Measurements from ENCODE around the gene LGR4. TPM values are rescaled to one million over a fixed set of nuclear protein-coding genes. Genes with fewer than 3 reads are reported as not detected.

Gene LGR4
- total and polyA plus RNA-seq, 7 donors: 11.3 to 44.3 (median 29.9) TPM

DNA sequence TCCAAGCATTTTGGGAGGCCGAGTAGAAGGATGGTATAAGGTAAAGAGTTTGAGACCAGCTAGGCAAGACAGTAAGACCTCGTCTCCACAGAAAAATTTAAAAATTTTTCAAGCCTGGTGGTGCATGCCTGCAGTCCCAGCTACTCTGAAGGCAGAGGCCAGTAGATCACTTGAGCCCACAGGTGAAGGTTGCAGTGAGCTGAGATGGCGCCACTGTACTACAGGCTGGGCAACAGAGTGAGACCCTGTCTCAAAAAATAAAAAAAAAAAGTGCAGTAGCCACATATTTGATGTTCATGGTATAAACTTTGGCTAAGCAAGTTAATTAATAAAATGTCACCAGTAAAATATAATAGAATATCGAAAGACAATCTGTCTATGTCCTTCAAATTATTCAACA is 27.0 kb downstream of the LGR4 start:
- no peak for DNase-seq
- Histone ChIP-seq H3K36me3 (no peaks in the 10 kb centered on the region), H3K27me3 (no peaks in the 10 kb centered on the region), H3K27ac (no peak overlapping the region), H3K4me1 (peaks cover 0 to 25% (median 16%) of the 10 kb centered on the region in 4 donors), H3K9me3 (no peaks in the 10 kb centered on the region), H3K4me3 (no peak overlapping the region)
- intact Hi-C loops (cut with DNase I): no loop called here
- TF ChIP-seq EP300 (IDR thresholded peaks at IDR 0.05) (no peak), POLR2AphosphoS5 (IDR thresholded peaks at IDR 0.05) (no peak)
- WGBS, 2 donors: 91 to 92% methylated on average over 4 of the region's 4 CpGs

DNA sequence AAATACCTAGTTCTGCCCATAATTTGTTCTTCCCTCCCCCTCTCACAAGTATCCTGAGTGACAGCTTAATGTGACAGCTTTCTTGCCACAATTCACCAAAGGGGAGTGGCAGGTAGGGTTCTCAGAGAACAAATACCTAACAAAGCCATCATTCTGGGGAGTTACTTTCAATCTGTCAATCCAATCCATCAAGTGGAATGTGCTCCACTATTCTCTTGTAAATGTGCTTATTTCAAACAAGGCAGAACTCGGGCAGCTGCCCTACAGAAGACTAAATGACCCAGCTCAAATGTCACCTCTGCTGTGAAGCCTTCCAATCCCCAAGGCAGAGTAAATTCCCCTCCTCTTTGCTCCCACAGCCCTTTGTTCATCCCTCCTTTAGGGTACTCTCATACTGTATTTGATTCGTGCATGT is 27.8 kb downstream of the LGR4 start:
- TF ChIP-seq POLR2A (IDR thresholded peaks at IDR 0.05) (no peak), POLR2AphosphoS5 (IDR thresholded peaks at IDR 0.05) (no peak), EP300 (IDR thresholded peaks at IDR 0.05) (no peak)
- TF ChIP-seq, protein P1, sequence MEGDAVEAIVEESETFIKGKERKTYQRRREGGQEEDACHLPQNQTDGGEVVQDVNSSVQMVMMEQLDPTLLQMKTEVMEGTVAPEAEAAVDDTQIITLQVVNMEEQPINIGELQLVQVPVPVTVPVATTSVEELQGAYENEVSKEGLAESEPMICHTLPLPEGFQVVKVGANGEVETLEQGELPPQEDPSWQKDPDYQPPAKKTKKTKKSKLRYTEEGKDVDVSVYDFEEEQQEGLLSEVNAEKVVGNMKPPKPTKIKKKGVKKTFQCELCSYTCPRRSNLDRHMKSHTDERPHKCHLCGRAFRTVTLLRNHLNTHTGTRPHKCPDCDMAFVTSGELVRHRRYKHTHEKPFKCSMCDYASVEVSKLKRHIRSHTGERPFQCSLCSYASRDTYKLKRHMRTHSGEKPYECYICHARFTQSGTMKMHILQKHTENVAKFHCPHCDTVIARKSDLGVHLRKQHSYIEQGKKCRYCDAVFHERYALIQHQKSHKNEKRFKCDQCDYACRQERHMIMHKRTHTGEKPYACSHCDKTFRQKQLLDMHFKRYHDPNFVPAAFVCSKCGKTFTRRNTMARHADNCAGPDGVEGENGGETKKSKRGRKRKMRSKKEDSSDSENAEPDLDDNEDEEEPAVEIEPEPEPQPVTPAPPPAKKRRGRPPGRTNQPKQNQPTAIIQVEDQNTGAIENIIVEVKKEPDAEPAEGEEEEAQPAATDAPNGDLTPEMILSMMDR (IDR thresholded peaks at IDR 0.05): no peak
- peaks cover 0 to 20% (median 13%) of the 10 kb centered on the region in 4 donors for H3K4me1 ChIP-seq
- DNase-seq: no peak
- no peaks in the 10 kb centered on the region for H3K27me3 ChIP-seq
- no peak overlapping the region for H3K4me3 ChIP-seq
- H3K36me3 ChIP-seq: no peaks in the 10 kb centered on the region
- no peak overlapping the region for H3K27ac ChIP-seq
- H3K9me3 ChIP-seq: no peaks in the 10 kb centered on the region
- WGBS, 2 donors: 37 to 61% methylated on average over 2 of the region's 2 CpGs
- intact Hi-C loops (cut with DNase I): no loop called here

DNA sequence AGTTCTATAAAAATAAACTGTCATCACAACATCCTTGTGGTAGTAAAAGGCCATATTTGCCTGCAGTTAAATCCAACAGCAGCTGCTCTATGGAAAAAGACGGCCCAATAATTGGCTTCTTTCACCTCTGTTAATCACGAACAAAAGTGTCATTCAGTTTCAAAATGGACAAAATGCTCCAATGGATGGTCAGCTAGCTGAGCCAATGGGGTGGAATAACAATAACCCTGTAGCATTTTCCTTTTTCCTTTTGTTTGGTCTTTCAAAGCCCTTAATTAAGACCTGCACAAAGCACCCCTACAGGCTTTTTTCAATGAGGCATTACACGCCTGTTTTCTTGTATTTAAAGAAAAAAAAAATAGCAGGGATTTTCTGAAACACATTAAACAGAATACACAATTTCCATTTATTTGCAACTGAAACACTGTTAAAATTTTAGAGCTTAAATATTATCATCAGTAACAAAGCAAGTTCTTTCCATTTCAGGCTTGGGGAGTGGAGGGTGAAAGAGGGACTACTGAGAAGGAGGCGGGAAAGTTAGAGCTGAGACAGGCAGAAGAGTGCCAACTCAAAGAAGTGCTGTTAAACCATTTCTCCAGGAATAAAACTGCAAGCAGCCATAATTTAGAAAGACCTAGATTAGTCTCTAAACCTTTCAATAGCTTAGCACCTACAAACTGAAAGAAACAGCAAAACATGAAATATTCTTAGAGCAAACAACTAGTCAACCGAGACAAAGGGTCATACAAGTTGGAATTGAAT is 28.7 kb downstream of the LGR4 start:
- TF ChIP-seq, protein P1 (IDR thresholded peaks at IDR 0.05): no peak
- TF ChIP-seq POLR2AphosphoS5 (IDR thresholded peaks at IDR 0.05): no peak
- no peak for TF ChIP-seq POLR2A (IDR thresholded peaks at IDR 0.05)
- TF ChIP-seq EP300 (IDR thresholded peaks at IDR 0.05): no peak
- intact Hi-C loops (cut with DNase I): no loop called here
- no peak for DNase-seq
- Histone ChIP-seq H3K27me3 (no peaks in the 10 kb centered on the region), H3K4me3 (no peak overlapping the region), H3K36me3 (no peaks in the 10 kb centered on the region), H3K4me1 (peaks cover 0 to 20% (median 13%) of the 10 kb centered on the region in 4 donors), H3K27ac (no peak overlapping the region), H3K9me3 (no peaks in the 10 kb centered on the region)
- 43 to 71% methylated on average over 5 of the region's 5 CpGs for WGBS, 2 donors

DNA sequence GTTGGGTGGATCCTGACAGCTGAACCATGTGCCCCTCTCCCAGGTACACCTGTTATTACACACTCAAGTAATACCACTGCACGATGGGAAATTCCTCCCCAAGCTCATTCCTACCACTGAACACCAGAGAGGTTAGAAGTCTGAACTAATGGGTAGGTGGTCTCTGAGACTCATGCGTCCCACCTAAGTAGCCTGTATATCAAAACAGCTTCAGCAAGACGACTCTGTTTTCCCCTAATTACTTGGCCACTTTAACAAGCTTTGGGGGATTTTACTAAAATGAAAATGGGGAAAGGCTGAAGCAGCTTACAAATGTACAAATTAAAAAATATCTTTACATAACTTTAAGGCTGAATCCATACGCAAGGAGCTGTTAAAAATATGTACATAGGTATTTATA is 29.4 kb downstream of the LGR4 start:
- 71 to 80% methylated on average over 4 of the region's 4 CpGs for WGBS, 2 donors
- peaks cover 0 to 22% (median 13%) of the 10 kb centered on the region in 4 donors for H3K4me1 ChIP-seq
- no peaks in the 10 kb centered on the region for H3K9me3 ChIP-seq
- H3K36me3 ChIP-seq: no peaks in the 10 kb centered on the region
- TF ChIP-seq, protein P1 (IDR thresholded peaks at IDR 0.05): no peak
- TF ChIP-seq POLR2A (IDR thresholded peaks at IDR 0.05) (no peak), EP300 (IDR thresholded peaks at IDR 0.05) (no peak), POLR2AphosphoS5 (IDR thresholded peaks at IDR 0.05) (no peak)
- intact Hi-C loops (cut with DNase I): no loop called here
- H3K4me3 ChIP-seq: no peak overlapping the region
- no peak for DNase-seq
- H3K27me3 ChIP-seq: no peaks in the 10 kb centered on the region
- no peak overlapping the region for H3K27ac ChIP-seq

DNA sequence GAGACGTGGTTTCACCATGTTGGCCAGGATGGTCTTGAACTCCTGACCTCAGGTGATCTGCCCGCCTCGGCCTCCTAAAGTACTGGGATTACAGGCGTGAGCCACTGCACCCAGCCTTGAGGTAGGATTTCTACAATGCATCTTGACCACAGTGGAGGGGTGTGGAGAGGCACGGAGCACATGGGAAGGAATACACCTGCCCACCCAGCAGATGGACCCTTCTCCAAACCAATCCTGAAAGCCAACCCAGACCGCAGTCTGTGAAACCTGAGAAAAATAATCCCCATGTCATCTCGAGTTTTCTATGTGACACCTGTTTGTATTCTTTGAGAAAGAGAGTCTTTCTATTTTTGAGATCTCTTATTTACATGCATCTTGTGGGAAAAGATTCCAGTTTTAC is 32.5 kb downstream of the LGR4 start:
- H3K27me3 ChIP-seq: no peaks in the 10 kb centered on the region
- peaks cover 0 to 32% (median 7%) of the 10 kb centered on the region in 4 donors for H3K4me1 ChIP-seq
- H3K9me3 ChIP-seq: no peaks in the 10 kb centered on the region
- intact Hi-C loops (cut with DNase I): no loop called here
- no peak for TF ChIP-seq EP300 (IDR thresholded peaks at IDR 0.05)
- TF ChIP-seq POLR2A (IDR thresholded peaks at IDR 0.05): no peak
- no peak for TF ChIP-seq POLR2AphosphoS5 (IDR thresholded peaks at IDR 0.05)
- TF ChIP-seq, protein P1 (IDR thresholded peaks at IDR 0.05): no peak
- WGBS, 2 donors: 90 to 95% methylated on average over 7 of the region's 7 CpGs
- H3K4me3 ChIP-seq: no peak overlapping the region
- no peaks in the 10 kb centered on the region for H3K36me3 ChIP-seq
- no peak overlapping the region for H3K27ac ChIP-seq
- no peak for DNase-seq
